PC-3 (cell line): ENCODE results near the gene TNKS2. TPM values are rescaled to one million over a fixed set of nuclear protein-coding genes. Genes with fewer than 3 reads are reported as not detected.

Source experiments
- ATAC-seq: fragments of 200-7000 bp; cut with Tn5 transposase; 2 replicates; pipeline ENCODE4 v1.9.1; 2020; ENCODE audit warnings: mild to moderate bottlenecking, moderate library complexity
- BruUV-seq: library from RNA; stranded (reverse); fragments of 400-500 nt; replicated peaks from 2 replicates; lab custom pipeline; 2021; lab: Mats Ljungman, UMichigan
- CTCF ChIA-PET: fragments of 300-600 bp; sonication (Branson Sonifier 250); formaldehyde crosslinking; loops from one replicate; lab custom pipeline; 2022; ENCODE audit warnings: antibody characterized with exemption; lab: Charles Lee
- POLR2A ChIA-PET: fragments of 300-600 bp; sonication (Branson Sonifier 250); formaldehyde crosslinking; loops from one replicate; lab custom pipeline; 2022; ENCODE audit warnings: antibody characterized with exemption; ENCODE audit not compliant: unreplicated experiment; lab: Charles Lee
- DNase-seq: peaks from one replicate; pipeline ENCODE4 v3.0.0-alpha.2; 2015
- H2AFZ ChIP-seq: fragments of 300-600 bp; sonication (generic); 2 replicates; pipeline ENCODE4 v1.6.0; 2016; ENCODE audit warnings: antibody characterized with exemption, low read length
- H3F3A ChIP-seq: fragments of 300-600 bp; sonication (generic); one replicate; pipeline ENCODE4 v1.6.0; 2017; ENCODE audit warnings: antibody characterized with exemption, low read length, control low read depth, mild to moderate bottlenecking; ENCODE audit not compliant: unreplicated experiment
- H3K27ac ChIP-seq: fragments of 300-600 bp; sonication (generic); 2 replicates; pipeline ENCODE4 v1.5.1; 2016; ENCODE audit warnings: mild to moderate bottlenecking, low read length
- H3K27me3 ChIP-seq: fragments of 300-600 bp; sonication (generic); 2 replicates; pipeline ENCODE4 v1.6.1; 2016; ENCODE audit warnings: low read length, mixed read lengths
- H3K36me3 ChIP-seq: fragments of 300-600 bp; sonication (generic); 2 replicates; pipeline ENCODE4 v1.6.1; 2016; ENCODE audit warnings: low read depth, mixed run types, low read length, mixed read lengths
- H3K4me1 ChIP-seq: fragments of 300-600 bp; sonication (generic); 2 replicates; pipeline ENCODE4 v1.5.1; 2016; ENCODE audit warnings: low read length; ENCODE audit not compliant: insufficient read depth
- H3K4me2 ChIP-seq: fragments of 300-600 bp; sonication (generic); 2 replicates; pipeline ENCODE4 v1.6.0; 2016; ENCODE audit warnings: low read length
- H3K4me3 ChIP-seq: fragments of 300-600 bp; sonication (generic); 2 replicates; pipeline ENCODE4 v1.5.1; 2016; ENCODE audit warnings: mild to moderate bottlenecking, low read length, mixed read lengths
- H3K79me2 ChIP-seq: fragments of 300-600 bp; sonication (generic); 2 replicates; pipeline ENCODE4 v1.6.1; 2017; ENCODE audit warnings: low read length, mixed read lengths
- H3K9ac ChIP-seq: fragments of 300-600 bp; sonication (generic); 2 replicates; pipeline ENCODE4 v1.6.0; 2016; ENCODE audit warnings: mild to moderate bottlenecking, low read length
- H3K9me2 ChIP-seq: fragments of 300-600 bp; sonication (generic); replicated peaks from 2 replicates; pipeline ENCODE4 v1.6.1; 2016; ENCODE audit warnings: mixed run types, low read length, mixed read lengths
- H3K9me3 ChIP-seq: fragments of 300-600 bp; sonication (generic); 2 replicates; pipeline ENCODE4 v1.6.1; 2016; ENCODE audit warnings: low read length, mixed read lengths
- H4K20me1 ChIP-seq: fragments of 300-600 bp; sonication (generic); 2 replicates; pipeline ENCODE4 v1.6.1; 2016; ENCODE audit warnings: low read length, mixed read lengths
- EZH2 ChIP-seq: fragments of 300-600 bp; sonication (generic); IDR thresholded peaks from one replicate; pipeline ENCODE4 v1.6.1; 2017; ENCODE audit warnings: antibody characterized with exemption, mild to moderate bottlenecking, low read length; ENCODE audit not compliant: unreplicated experiment
- EZH2phosphoT487 ChIP-seq: fragments of 300-600 bp; sonication (generic); IDR thresholded peaks from 2 replicates; pipeline ENCODE4 v1.6.1; 2018; ENCODE audit warnings: mild to moderate bottlenecking, antibody characterized with exemption, low read length, borderline replicate concordance
- intact Hi-C: fragments of 100-400 bp; cut with micrococcal nuclease; formaldehyde crosslinking; loops from 2 replicates; pipeline ENCODE4 v1.9.0; 2023
- total RNA-seq: library from RNA; depleted of rRNA; stranded (reverse); fragments of >200 nt; gene quantifications from 2 replicates; pipeline ENCODE4 v1.2.3, GENCODE V29; 2014
- TF ChIP-seq, protein P1 (sequence below): fragments of 300-600 bp; sonication (generic); conservative IDR thresholded peaks from 2 replicates; pipeline ENCODE4 v1.5.1; 2017; ENCODE audit warnings: antibody characterized with exemption, low read depth, mild to moderate bottlenecking, low read length

The TNKS2 gene
- total RNA-seq, 1 experiment from 2014 or later, result 14.5 TPM

GRCh38 chr10:91864099-91864498 lies 65.9 kb downstream of the TNKS2 start:
- Histone ChIP-seq H3K79me2 (no peaks in the 10 kb centered on the region), H3K4me2 (no peak overlapping the region), H3K9me2 (no peaks in the 10 kb centered on the region), H4K20me1 (no peaks in the 10 kb centered on the region), H3K36me3 (peaks cover 31% of the 10 kb centered on the region), H3F3A (no peaks in the 10 kb centered on the region), H3K27ac (no peak overlapping the region), H3K4me1 (no peaks in the 10 kb centered on the region), H3K4me3 (no peak overlapping the region), H3K9ac (no peak overlapping the region), H3K9me3 (no peaks in the 10 kb centered on the region), H3K27me3 (no peaks in the 10 kb centered on the region), H2AFZ (no peak overlapping the region)
- CTCF ChIA-PET, result interaction anchor here (1.2 kb wide), 1 partner anchor 44 kb away, joined by 4 read pairs; no protein-coding TSS in a partner anchor
- BruUV-seq, result no TSS peak
- intact Hi-C loops, result no loop called here
- DNase-seq (peak; percentile 3), ATAC-seq (peak; percentile 73)
- TF ChIP-seq, protein P1, sequence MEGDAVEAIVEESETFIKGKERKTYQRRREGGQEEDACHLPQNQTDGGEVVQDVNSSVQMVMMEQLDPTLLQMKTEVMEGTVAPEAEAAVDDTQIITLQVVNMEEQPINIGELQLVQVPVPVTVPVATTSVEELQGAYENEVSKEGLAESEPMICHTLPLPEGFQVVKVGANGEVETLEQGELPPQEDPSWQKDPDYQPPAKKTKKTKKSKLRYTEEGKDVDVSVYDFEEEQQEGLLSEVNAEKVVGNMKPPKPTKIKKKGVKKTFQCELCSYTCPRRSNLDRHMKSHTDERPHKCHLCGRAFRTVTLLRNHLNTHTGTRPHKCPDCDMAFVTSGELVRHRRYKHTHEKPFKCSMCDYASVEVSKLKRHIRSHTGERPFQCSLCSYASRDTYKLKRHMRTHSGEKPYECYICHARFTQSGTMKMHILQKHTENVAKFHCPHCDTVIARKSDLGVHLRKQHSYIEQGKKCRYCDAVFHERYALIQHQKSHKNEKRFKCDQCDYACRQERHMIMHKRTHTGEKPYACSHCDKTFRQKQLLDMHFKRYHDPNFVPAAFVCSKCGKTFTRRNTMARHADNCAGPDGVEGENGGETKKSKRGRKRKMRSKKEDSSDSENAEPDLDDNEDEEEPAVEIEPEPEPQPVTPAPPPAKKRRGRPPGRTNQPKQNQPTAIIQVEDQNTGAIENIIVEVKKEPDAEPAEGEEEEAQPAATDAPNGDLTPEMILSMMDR, result no peak
- TF ChIP-seq EZH2, result no peak
- no peak for TF ChIP-seq EZH2phosphoT487
- POLR2A ChIA-PET, result no interaction called here

DNA sequence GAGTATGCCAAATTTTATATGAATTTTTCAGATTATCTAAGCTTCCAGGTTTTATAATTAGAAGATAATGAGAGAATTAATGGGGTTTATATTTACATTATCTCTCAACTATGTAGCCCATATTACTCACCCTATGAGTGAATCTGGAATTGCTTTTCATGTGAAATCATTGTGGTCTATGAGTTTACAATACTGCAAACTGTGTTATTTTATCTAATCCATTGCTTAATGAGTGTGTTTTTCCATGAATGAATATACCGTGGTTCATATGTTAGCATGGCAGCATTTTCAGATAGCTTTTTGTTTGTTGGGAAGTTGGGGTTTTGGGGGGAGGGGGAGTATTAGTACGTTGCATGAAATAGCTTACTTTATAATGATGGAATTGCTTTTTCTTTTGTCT lies 66.5 kb downstream of the TNKS2 start:
- no TSS peak for BruUV-seq
- Histone ChIP-seq H3K9ac (no peak overlapping the region), H3K27me3 (no peaks in the 10 kb centered on the region), H3K79me2 (no peaks in the 10 kb centered on the region), H3K9me2 (no peaks in the 10 kb centered on the region), H4K20me1 (no peaks in the 10 kb centered on the region), H3F3A (no peaks in the 10 kb centered on the region), H3K36me3 (peaks cover 26% of the 10 kb centered on the region), H3K4me2 (no peak overlapping the region), H3K9me3 (no peaks in the 10 kb centered on the region), H3K4me1 (no peaks in the 10 kb centered on the region), H2AFZ (no peak overlapping the region), H3K4me3 (no peak overlapping the region), H3K27ac (no peak overlapping the region)
- intact Hi-C loops, result no loop called here
- POLR2A ChIA-PET, result no interaction called here
- ATAC-seq, result no peak
- no peak for DNase-seq
- CTCF ChIA-PET, result interaction anchor here (1.2 kb wide), 1 partner anchor 43 kb away, joined by 4 read pairs; no protein-coding TSS in a partner anchor
- TF ChIP-seq EZH2, result no peak
- no peak for TF ChIP-seq EZH2phosphoT487
- TF ChIP-seq, protein P1, result no peak

DNA sequence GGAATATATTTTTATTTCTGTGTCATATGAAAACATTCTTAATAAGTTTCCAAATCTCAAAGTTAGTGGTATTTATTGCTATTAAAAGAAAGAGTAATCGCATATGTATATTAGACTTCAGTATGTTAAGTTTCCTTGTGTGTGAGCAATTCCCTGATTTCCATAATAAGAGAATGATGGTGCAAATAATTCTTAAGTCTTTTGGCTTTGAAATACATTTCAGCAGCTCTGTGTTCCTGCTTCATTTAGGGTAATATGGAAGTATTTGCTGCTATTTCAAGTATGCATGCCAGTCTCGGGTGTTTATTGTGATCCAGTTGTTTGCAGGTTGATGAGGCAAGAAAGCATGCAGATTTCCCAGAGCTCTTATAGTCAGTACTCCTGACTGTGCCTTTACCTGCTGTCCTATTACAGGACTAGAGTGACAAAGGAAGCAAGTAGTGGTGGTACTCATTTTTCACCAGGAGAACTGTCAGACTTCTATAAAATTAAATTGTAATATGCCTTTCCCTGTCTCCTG lies 67.4 kb downstream of the TNKS2 start:
- H4K20me1 ChIP-seq, result no peaks in the 10 kb centered on the region
- H2AFZ ChIP-seq, result no peak overlapping the region
- no peak overlapping the region for H3K4me2 ChIP-seq
- DNase-seq (no peak), ATAC-seq (no peak)
- peaks cover 18% of the 10 kb centered on the region; the same call in 1 of the 2 replicates for H3K36me3 ChIP-seq
- no peak overlapping the region for H3K27ac ChIP-seq
- TF ChIP-seq EZH2phosphoT487, result no peak
- intact Hi-C loops, result no loop called here
- no peaks in the 10 kb centered on the region for H3K9me2 ChIP-seq
- H3K4me1 ChIP-seq, result no peaks in the 10 kb centered on the region
- H3F3A ChIP-seq, result no peaks in the 10 kb centered on the region
- BruUV-seq, result no TSS peak
- CTCF ChIA-PET, result no interaction called here
- no peaks in the 10 kb centered on the region for H3K9me3 ChIP-seq
- POLR2A ChIA-PET, result no interaction called here
- no peaks in the 10 kb centered on the region for H3K27me3 ChIP-seq
- no peak overlapping the region for H3K4me3 ChIP-seq
- H3K79me2 ChIP-seq, result no peaks in the 10 kb centered on the region
- H3K9ac ChIP-seq, result no peak overlapping the region
